H9 (cell line): Measurements from ENCODE around the gene COL23A1. TPM values are rescaled to one million over a fixed set of nuclear protein-coding genes. Genes with fewer than 3 reads are reported as not detected.

ENCODE experiments used
- DNase-seq: peaks from one replicate; pipeline ENCODE4 v3.0.0-alpha.2; 2017
- H2AFZ ChIP-seq: one replicate; pipeline ENCODE4 v1.6.1; 2013; ENCODE audit warnings: mild to moderate bottlenecking, low read length, control low read depth, moderate library complexity
- H2AK5ac ChIP-seq: 2 replicates; pipeline ENCODE4 v1.6.1; 2013; ENCODE audit warnings: low read length, control low read depth, mixed read lengths; ENCODE audit not compliant: insufficient read length
- H2BK120ac ChIP-seq: one replicate; pipeline ENCODE4 v1.6.1; 2013; ENCODE audit warnings: low read depth, mild to moderate bottlenecking, low read length, control low read depth, inconsistent platforms; ENCODE audit not compliant: poor library complexity, severe bottlenecking
- H2BK12ac ChIP-seq: 2 replicates; pipeline ENCODE4 v1.6.1; 2013; ENCODE audit warnings: low read length, control low read depth, mixed read lengths, low read depth; ENCODE audit not compliant: insufficient read length
- H2BK15ac ChIP-seq: 2 replicates; pipeline ENCODE4 v1.6.1; 2013; ENCODE audit warnings: low read depth, low read length, control low read depth
- H2BK20ac ChIP-seq: one replicate; pipeline ENCODE4 v1.6.1; 2013; ENCODE audit warnings: low read depth, mild to moderate bottlenecking, low read length, control low read depth, inconsistent platforms; ENCODE audit not compliant: poor library complexity, severe bottlenecking
- H2BK5ac ChIP-seq: 2 replicates; pipeline ENCODE4 v1.6.1; 2013; ENCODE audit warnings: low read length, control low read depth, mixed read lengths; ENCODE audit not compliant: insufficient read length
- H3K14ac ChIP-seq: 2 replicates; pipeline ENCODE4 v1.6.1; 2013; ENCODE audit warnings: low read length, control low read depth; ENCODE audit not compliant: insufficient read depth
- H3K18ac ChIP-seq: 2 replicates; pipeline ENCODE4 v1.6.1; 2013; ENCODE audit warnings: low read depth, mild to moderate bottlenecking, mixed read lengths, low read length, control low read depth; ENCODE audit not compliant: insufficient read length
- H3K23ac ChIP-seq: 2 replicates; pipeline ENCODE4 v1.6.1; 2013; ENCODE audit warnings: low read length, control low read depth, mixed read lengths, low read depth; ENCODE audit not compliant: insufficient read length
- H3K23me2 ChIP-seq: 2 replicates; pipeline ENCODE4 v1.6.1; 2013; ENCODE audit warnings: low read depth, mild to moderate bottlenecking, mixed read lengths, low read length, control low read depth; ENCODE audit not compliant: insufficient read length, poor library complexity, severe bottlenecking
- H3K27ac ChIP-seq: 2 replicates; pipeline ENCODE4 v1.5.1; 2013; ENCODE audit warnings: low read length, control low read depth, mixed read lengths, low read depth; ENCODE audit not compliant: insufficient read length
- H3K27me3 ChIP-seq: 2 replicates; pipeline ENCODE4 v1.6.1; 2013; ENCODE audit warnings: low read length, control low read depth, inconsistent platforms; ENCODE audit not compliant: insufficient read depth
- H3K4ac ChIP-seq: 2 replicates; pipeline ENCODE4 v1.6.1; 2013; ENCODE audit warnings: low read depth, mild to moderate bottlenecking, control low read depth, inconsistent platforms, low read length, moderate library complexity
- H3K4me1 ChIP-seq: 2 replicates; pipeline ENCODE4 v1.6.1; 2013; ENCODE audit warnings: low read length, control low read depth, inconsistent platforms; ENCODE audit not compliant: insufficient read depth
- H3K4me2 ChIP-seq: 2 replicates; pipeline ENCODE4 v1.6.1; 2013; ENCODE audit warnings: low read length, control low read depth, mixed read lengths; ENCODE audit not compliant: insufficient read length, insufficient read depth
- H3K56ac ChIP-seq: 2 replicates; pipeline ENCODE4 v1.6.1; 2013; ENCODE audit warnings: low read depth, mild to moderate bottlenecking, mixed read lengths, low read length, control low read depth; ENCODE audit not compliant: insufficient read length
- H3K79me1 ChIP-seq: 2 replicates; pipeline ENCODE4 v1.6.1; 2013; ENCODE audit warnings: low read depth, mild to moderate bottlenecking, moderate library complexity, low read length, control low read depth, inconsistent platforms; ENCODE audit not compliant: insufficient read depth, poor library complexity, severe bottlenecking
- H3K79me2 ChIP-seq: 2 replicates; pipeline ENCODE4 v1.6.1; 2013; ENCODE audit warnings: low read length, control low read depth, inconsistent platforms; ENCODE audit not compliant: insufficient read depth
- H3K9ac ChIP-seq: 2 replicates; pipeline ENCODE4 v1.6.1; 2013; ENCODE audit warnings: low read length, control low read depth, mixed read lengths; ENCODE audit not compliant: insufficient read length; ENCODE audit errors: extremely low read depth
- H3K9me3 ChIP-seq: one replicate; pipeline ENCODE4 v1.6.1; 2013; ENCODE audit warnings: low read depth, low read length, inconsistent platforms; ENCODE audit not compliant: control insufficient read depth
- H3T11ph ChIP-seq: one replicate; pipeline ENCODE4 v1.6.1; 2013; ENCODE audit warnings: mild to moderate bottlenecking, low read length, control low read depth, inconsistent platforms
- H4K20me1 ChIP-seq: one replicate; pipeline ENCODE4 v1.6.1; 2013; ENCODE audit not compliant: control insufficient read depth, insufficient read length, insufficient read depth
- H4K5ac ChIP-seq: 2 replicates; pipeline ENCODE4 v1.6.1; 2013; ENCODE audit warnings: low read depth, mild to moderate bottlenecking, mixed read lengths, low read length, control low read depth; ENCODE audit not compliant: insufficient read length
- H4K8ac ChIP-seq: replicated peaks from 2 replicates; pipeline ENCODE4 v1.6.1; 2013; ENCODE audit warnings: low read length, control low read depth, mixed read lengths, low read depth; ENCODE audit not compliant: insufficient read length
- H4K91ac ChIP-seq: 2 replicates; pipeline ENCODE4 v1.6.1; 2013; ENCODE audit warnings: low read depth, mild to moderate bottlenecking, moderate library complexity, mixed read lengths, low read length, control low read depth; ENCODE audit not compliant: insufficient read length
- H3K27ac Mint-ChIP-seq, 3 experiments: 2 replicates in 2 of 3; 3 replicates in 1 of 3; pipeline ENCODE4 v1.8.0; 2020 to 2021; ENCODE audit warnings: mixed read lengths in 3 of 3, mild to moderate bottlenecking in 1 of 3, moderate library complexity in 1 of 3
- H3K27me3 Mint-ChIP-seq: 2 replicates; pipeline ENCODE4 v1.8.0; 2021; ENCODE audit warnings: low read depth, mild to moderate bottlenecking, moderate library complexity, mixed read lengths
- H3K36me3 Mint-ChIP-seq, 3 experiments: 2 replicates in 2 of 3; 3 replicates in 1 of 3; pipeline ENCODE4 v1.8.0; 2020 to 2021; ENCODE audit warnings: low read depth in 3 of 3, mixed read lengths in 3 of 3; ENCODE audit not compliant: insufficient read depth in 1 of 3
- H3K4me1 Mint-ChIP-seq, 2 experiments: 2 replicates each; pipeline ENCODE4 v1.8.0; 2020; ENCODE audit warnings: mixed read lengths in 2 of 2
- H3K4me3 Mint-ChIP-seq, 2 experiments: 2 replicates in 1 of 2; 3 replicates in 1 of 2; pipeline ENCODE4 v1.8.0; 2020 to 2021; ENCODE audit warnings: mild to moderate bottlenecking in 2 of 2, mixed read lengths in 2 of 2, moderate library complexity in 1 of 2
- H3K9me3 Mint-ChIP-seq, 2 experiments: 2 replicates in 1 of 2; 3 replicates in 1 of 2; pipeline ENCODE4 v1.8.0; 2020; ENCODE audit warnings: mild to moderate bottlenecking in 2 of 2, mixed read lengths in 2 of 2, moderate library complexity in 1 of 2
- WGBS: extraction: QIAGEN DNeasy Blood & Tissue Kit; methylation state at CpG from one replicate; pipeline ENCODE4 v1.1.7; 2013; ENCODE audit warnings: missing lambda C conversion rate, low lambda C conversion rate, mixed read lengths; ENCODE audit not compliant: insufficient read length; ENCODE audit errors: extremely low coverage; 5-methylcytosine and 5-hydroxymethylcytosine counted together
- total RNA-seq: library from RNA; stranded (reverse); gene quantifications from 2 replicates; pipeline ENCODE4 v1.2.1, GENCODE V29; 2021
- TF ChIP-seq, protein P1 (sequence below): fragments of 200-600 bp; sonication (generic); conservative IDR thresholded peaks from 3 replicates; pipeline ENCODE4 v1.8.0; 2021; ENCODE audit warnings: antibody characterized with exemption, mild to moderate bottlenecking

COL23A1 gene
- total RNA-seq, 1 experiment from 2014 or later, result 2.6 TPM

DNA sequence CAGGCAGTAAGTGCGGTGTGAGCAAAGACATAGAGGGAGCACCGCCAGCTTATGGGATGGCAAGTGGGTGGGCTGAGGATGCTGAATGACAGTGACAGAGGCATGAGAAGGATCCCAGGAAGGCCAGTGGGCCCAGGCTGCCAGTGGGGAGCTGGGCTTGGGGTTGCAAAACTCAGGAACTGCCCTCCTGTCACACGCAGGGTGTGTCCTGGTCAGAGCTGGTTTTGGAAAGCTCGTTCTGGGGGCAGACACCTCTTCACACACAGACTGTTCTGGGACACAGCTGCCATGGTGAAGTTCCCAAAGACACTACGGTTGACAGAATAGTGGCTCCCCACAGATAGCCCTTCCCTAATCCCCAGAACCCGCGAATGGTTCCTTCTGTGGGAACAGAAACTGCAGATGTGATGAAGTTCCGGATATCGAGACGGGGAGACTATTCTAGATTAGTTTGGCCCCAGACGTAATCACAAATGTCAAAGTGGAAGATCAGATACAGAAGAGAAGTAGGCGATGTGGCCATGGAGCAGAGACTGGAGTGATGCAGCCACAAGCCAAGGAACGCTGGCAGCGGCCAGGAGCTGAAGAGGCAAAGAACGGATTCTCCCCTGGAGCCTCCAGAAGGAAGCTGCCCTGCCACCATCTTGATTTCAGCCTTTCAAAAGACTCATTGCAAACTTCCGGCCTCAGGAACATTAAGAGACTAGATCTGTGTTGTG is 159.0 kb downstream of the COL23A1 start:
- H3K14ac ChIP-seq, result no peak overlapping the region
- H2BK20ac ChIP-seq, result no peak overlapping the region
- Mint-ChIP-seq H3K9me3 (peaks cover 2 to 6% of the 10 kb centered on the region in 2 experiments; a peak in 3 of 5 replicates), H3K4me1 (peaks cover 26 to 41% of the 10 kb centered on the region in 2 experiments), H3K27ac (peak overlapping the region in 1 of 3 experiments; percentile 26; a peak in 1 of 7 replicates), H3K36me3 (peaks cover 0 to 5% (median 0%) of the 10 kb centered on the region in 3 experiments; a peak in 5 of 7 replicates), H3K27me3 (no peaks in the 10 kb centered on the region; the same call in 1 of the 2 replicates), H3K4me3 (no peak overlapping the region)
- H4K8ac ChIP-seq, result no peak overlapping the region
- H2BK120ac ChIP-seq, result no peak overlapping the region
- H3K23ac ChIP-seq, result no peak overlapping the region
- H3K4me2 ChIP-seq, result no peak overlapping the region
- no peaks in the 10 kb centered on the region for H3K9me3 ChIP-seq
- WGBS, result no CpG with 5 or more reads among the region's 16 CpGs
- no peak for DNase-seq
- H3K79me1 ChIP-seq, result no peaks in the 10 kb centered on the region
- no peaks in the 10 kb centered on the region for H4K20me1 ChIP-seq
- TF ChIP-seq, protein P1, sequence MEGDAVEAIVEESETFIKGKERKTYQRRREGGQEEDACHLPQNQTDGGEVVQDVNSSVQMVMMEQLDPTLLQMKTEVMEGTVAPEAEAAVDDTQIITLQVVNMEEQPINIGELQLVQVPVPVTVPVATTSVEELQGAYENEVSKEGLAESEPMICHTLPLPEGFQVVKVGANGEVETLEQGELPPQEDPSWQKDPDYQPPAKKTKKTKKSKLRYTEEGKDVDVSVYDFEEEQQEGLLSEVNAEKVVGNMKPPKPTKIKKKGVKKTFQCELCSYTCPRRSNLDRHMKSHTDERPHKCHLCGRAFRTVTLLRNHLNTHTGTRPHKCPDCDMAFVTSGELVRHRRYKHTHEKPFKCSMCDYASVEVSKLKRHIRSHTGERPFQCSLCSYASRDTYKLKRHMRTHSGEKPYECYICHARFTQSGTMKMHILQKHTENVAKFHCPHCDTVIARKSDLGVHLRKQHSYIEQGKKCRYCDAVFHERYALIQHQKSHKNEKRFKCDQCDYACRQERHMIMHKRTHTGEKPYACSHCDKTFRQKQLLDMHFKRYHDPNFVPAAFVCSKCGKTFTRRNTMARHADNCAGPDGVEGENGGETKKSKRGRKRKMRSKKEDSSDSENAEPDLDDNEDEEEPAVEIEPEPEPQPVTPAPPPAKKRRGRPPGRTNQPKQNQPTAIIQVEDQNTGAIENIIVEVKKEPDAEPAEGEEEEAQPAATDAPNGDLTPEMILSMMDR, result no peak
- H3K4ac ChIP-seq, result no peak overlapping the region
- no peak overlapping the region for H3K18ac ChIP-seq
- no peak overlapping the region for H4K5ac ChIP-seq
- H2AK5ac ChIP-seq, result no peak overlapping the region
- H3K56ac ChIP-seq, result no peak overlapping the region
- H3K23me2 ChIP-seq, result no peaks in the 10 kb centered on the region
- H3T11ph ChIP-seq, result no peak overlapping the region
- H3K27me3 ChIP-seq, result no peaks in the 10 kb centered on the region
- no peak overlapping the region for H2BK5ac ChIP-seq
- no peak overlapping the region for H3K27ac ChIP-seq
- no peaks in the 10 kb centered on the region for H3K79me2 ChIP-seq
- H2BK12ac ChIP-seq, result no peak overlapping the region
- no peak overlapping the region for H2BK15ac ChIP-seq
- no peak overlapping the region for H4K91ac ChIP-seq
- no peak overlapping the region for H3K9ac ChIP-seq
- no peaks in the 10 kb centered on the region; the same call in 1 of the 2 replicates for H3K4me1 ChIP-seq
- H2AFZ ChIP-seq, result no peak overlapping the region
